Trophoblast cell (in vitro differentiated cells and primary cell): ENCODE data around the gene PDZD4.

Experiments used
- DNase-seq, 2 donors: peaks; one replicate each; pipeline ENCODE4 v3.0.0-alpha.2; 2016
- H2AFZ ChIP-seq: 2 replicates; pipeline ENCODE4 v1.6.1; 2013; ENCODE audit warnings: low read length, moderate library complexity, mild to moderate bottlenecking; ENCODE audit not compliant: insufficient read depth, poor library complexity
- H2AK5ac ChIP-seq: 2 replicates; pipeline ENCODE4 v1.6.1; 2013; ENCODE audit warnings: mild to moderate bottlenecking, low read length
- H2BK120ac ChIP-seq: 2 replicates; pipeline ENCODE4 v1.6.1; 2013; ENCODE audit warnings: low read length, mild to moderate bottlenecking, moderate library complexity; ENCODE audit not compliant: insufficient read depth, poor library complexity
- H2BK12ac ChIP-seq: 2 replicates; pipeline ENCODE4 v1.6.1; 2013; ENCODE audit warnings: mild to moderate bottlenecking, low read length, moderate library complexity
- H2BK5ac ChIP-seq: 2 replicates; pipeline ENCODE4 v1.6.1; 2013; ENCODE audit warnings: low read length, low read depth, moderate library complexity, mild to moderate bottlenecking; ENCODE audit not compliant: poor library complexity
- H3K14ac ChIP-seq: 2 replicates; pipeline ENCODE4 v1.6.1; 2013; ENCODE audit warnings: mild to moderate bottlenecking, low read length
- H3K18ac ChIP-seq: 2 replicates; pipeline ENCODE4 v1.6.1; 2013; ENCODE audit warnings: mild to moderate bottlenecking, low read length
- H3K23ac ChIP-seq: 2 replicates; pipeline ENCODE4 v1.6.1; 2013; ENCODE audit warnings: low read length
- H3K27ac ChIP-seq: 2 replicates; pipeline ENCODE4 v1.5.1; 2013; ENCODE audit warnings: low read depth, mild to moderate bottlenecking, inconsistent platforms, low read length, moderate library complexity
- H3K27me3 ChIP-seq: 2 replicates; pipeline ENCODE4 v1.6.1; 2013; ENCODE audit warnings: inconsistent platforms, mild to moderate bottlenecking, low read length, moderate library complexity; ENCODE audit not compliant: insufficient read depth
- H3K36me3 ChIP-seq, 2 experiments: 1 replicate in 1 of 2; 2 replicates in 1 of 2; pipeline ENCODE4 v1.6.1; 2013; ENCODE audit warnings: low read length in 2 of 2, mild to moderate bottlenecking in 2 of 2, moderate library complexity in 1 of 2; ENCODE audit not compliant: insufficient read depth in 2 of 2, control insufficient read depth in 1 of 2
- H3K4ac ChIP-seq: 2 replicates; pipeline ENCODE4 v1.6.1; 2013; ENCODE audit warnings: low read depth, mild to moderate bottlenecking, low read length, moderate library complexity
- H3K4me1 ChIP-seq, 2 experiments: 1 replicate in 1 of 2; 2 replicates in 1 of 2; pipeline ENCODE4 v1.6.1; 2013; ENCODE audit warnings: low read length in 2 of 2, mild to moderate bottlenecking in 2 of 2, moderate library complexity in 1 of 2; ENCODE audit not compliant: insufficient read depth in 2 of 2, control insufficient read depth in 1 of 2
- H3K4me2 ChIP-seq: 2 replicates; pipeline ENCODE4 v1.6.1; 2013; ENCODE audit warnings: inconsistent platforms, mild to moderate bottlenecking, low read length, moderate library complexity
- H3K4me3 ChIP-seq: 2 replicates; pipeline ENCODE4 v1.5.1; 2013; ENCODE audit warnings: mild to moderate bottlenecking, low read depth, low read length, inconsistent platforms
- H3K79me1 ChIP-seq: one replicate; pipeline ENCODE4 v1.6.1; 2013; ENCODE audit warnings: low read length
- H3K79me2 ChIP-seq: 2 replicates; pipeline ENCODE4 v1.6.1; 2013; ENCODE audit warnings: low read length, mild to moderate bottlenecking; ENCODE audit not compliant: control insufficient read depth, insufficient read depth, poor library complexity
- H3K9ac ChIP-seq: 2 replicates; pipeline ENCODE4 v1.6.1; 2013; ENCODE audit warnings: mild to moderate bottlenecking, low read length
- H3K9me3 ChIP-seq: 2 replicates; pipeline ENCODE4 v1.6.1; 2013; ENCODE audit warnings: low read depth, mild to moderate bottlenecking, control low read depth, inconsistent platforms, low read length; ENCODE audit not compliant: insufficient read depth
- H4K12ac ChIP-seq: 2 replicates; pipeline ENCODE4 v1.6.1; 2013; ENCODE audit warnings: low read depth, mild to moderate bottlenecking, low read length, moderate library complexity
- H4K8ac ChIP-seq: 2 replicates; pipeline ENCODE4 v1.6.1; 2013; ENCODE audit warnings: low read depth, mild to moderate bottlenecking, low read length, moderate library complexity
- H4K91ac ChIP-seq: one replicate; pipeline ENCODE4 v1.6.1; 2013; ENCODE audit warnings: low read depth, mild to moderate bottlenecking, low read length, moderate library complexity
- WGBS: extraction: QIAGEN DNeasy Blood & Tissue Kit; methylation state at CpG from one replicate; pipeline ENCODE4 v1.1.7; 2013; ENCODE audit warnings: missing lambda C conversion rate; ENCODE audit not compliant: insufficient read length, insufficient coverage; ENCODE audit errors: extremely low coverage; 5-methylcytosine and 5-hydroxymethylcytosine counted together

The PDZD4 gene

DNA sequence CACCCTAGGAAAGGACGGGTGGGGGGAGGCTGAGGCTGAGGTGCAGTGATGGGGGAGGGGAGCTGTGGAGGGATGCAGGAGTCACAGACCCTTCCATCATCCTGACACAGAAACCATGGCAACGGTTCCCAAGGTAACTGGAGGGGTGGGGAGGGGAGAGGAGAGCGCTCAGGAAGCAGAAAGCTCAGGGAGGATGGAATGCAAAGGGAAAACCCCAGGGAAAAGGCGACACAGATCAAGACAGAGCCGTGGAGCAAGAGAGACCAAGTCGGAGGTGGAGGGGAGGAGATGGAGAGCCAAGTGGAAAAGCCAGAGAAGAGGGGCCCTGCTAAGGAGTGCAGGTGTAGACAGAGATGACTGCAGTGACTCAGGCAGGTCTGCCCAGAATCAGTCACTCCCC is 41.1 kb upstream of the PDZD4 start:
- Histone ChIP-seq H3K14ac (no peak overlapping the region), H2BK120ac (no peak overlapping the region), H3K4me3 (no peak overlapping the region), H4K8ac (no peak overlapping the region), H2AFZ (no peak overlapping the region), H3K23ac (no peak overlapping the region), H2AK5ac (no peak overlapping the region), H3K4me2 (no peak overlapping the region), H4K12ac (no peak overlapping the region), H3K9ac (no peak overlapping the region), H4K91ac (no peak overlapping the region), H3K79me1 (no peaks in the 10 kb centered on the region), H3K4me1 (peaks cover 3 to 5% of the 10 kb centered on the region in 2 experiments), H3K27ac (no peak overlapping the region), H2BK5ac (no peak overlapping the region), H3K4ac (no peak overlapping the region), H3K27me3 (no peaks in the 10 kb centered on the region), H3K18ac (no peak overlapping the region), H3K79me2 (no peaks in the 10 kb centered on the region), H3K9me3 (no peaks in the 10 kb centered on the region), H2BK12ac (no peak overlapping the region), H3K36me3 (peaks cover 33 to 40% of the 10 kb centered on the region in 2 experiments)
- WGBS, result no CpG with 5 or more reads among the region's 6 CpGs
- no peak for DNase-seq

DNA sequence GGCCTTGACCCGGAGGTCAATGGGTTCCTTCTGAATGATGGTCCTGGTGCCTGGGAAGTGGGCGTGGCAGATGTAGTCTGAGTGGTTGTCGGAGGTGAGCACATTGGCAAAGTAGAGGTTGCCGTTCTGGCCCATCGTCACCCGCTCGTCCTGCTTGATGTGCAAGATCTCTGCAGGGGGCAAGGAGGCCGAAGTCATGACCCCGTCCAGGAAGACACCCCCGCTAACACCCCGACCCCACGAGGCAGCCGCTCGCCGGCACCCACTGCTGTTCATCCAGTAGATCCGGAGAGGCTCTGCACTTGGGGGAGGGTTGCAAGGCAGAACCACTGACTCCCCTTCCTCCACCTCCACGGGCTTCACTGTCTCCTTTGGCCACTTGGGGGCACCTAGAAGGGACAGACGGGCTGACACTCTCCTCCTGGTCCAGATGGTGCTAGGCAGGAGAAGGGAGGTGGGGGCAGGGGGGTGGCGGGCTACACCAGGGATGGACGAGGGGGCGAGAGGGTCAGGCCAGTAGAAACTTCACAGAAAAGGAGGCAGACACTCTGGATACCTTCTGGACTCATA is 40.5 kb upstream of the PDZD4 start:
- DNase-seq, result no peak

DNA sequence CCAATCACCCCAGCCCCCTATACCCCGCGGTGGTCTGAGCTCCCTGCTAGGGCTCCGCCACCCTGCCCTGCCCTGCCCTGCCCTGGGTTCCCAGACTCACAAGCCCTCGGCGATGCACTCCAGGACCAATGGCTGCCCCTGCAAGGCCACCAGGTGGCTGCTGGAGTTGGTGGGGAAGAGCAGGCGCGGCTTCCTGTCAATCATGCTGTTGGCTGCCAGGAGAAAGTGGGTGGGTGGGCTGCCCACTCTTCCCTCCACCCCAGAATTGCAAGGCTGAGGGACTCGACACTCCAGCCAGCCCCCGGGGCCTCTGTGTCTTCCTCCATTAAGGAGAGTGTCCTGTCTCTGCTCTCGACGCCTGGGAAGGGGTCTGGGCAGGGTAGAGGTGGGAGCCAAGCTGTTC is 39.9 kb upstream of the PDZD4 start:
- Histone ChIP-seq H3K18ac (no peak overlapping the region), H3K4ac (no peak overlapping the region), H3K79me1 (no peaks in the 10 kb centered on the region), H4K91ac (no peak overlapping the region), H4K8ac (no peak overlapping the region), H2BK5ac (no peak overlapping the region), H4K12ac (no peak overlapping the region), H3K4me1 (peaks cover 3 to 5% of the 10 kb centered on the region in 2 experiments), H2AFZ (no peak overlapping the region), H3K9me3 (no peaks in the 10 kb centered on the region), H3K4me3 (no peak overlapping the region), H3K27ac (no peak overlapping the region), H3K14ac (no peak overlapping the region), H3K9ac (no peak overlapping the region), H2AK5ac (no peak overlapping the region), H3K79me2 (no peaks in the 10 kb centered on the region), H2BK12ac (no peak overlapping the region), H3K23ac (no peak overlapping the region), H3K27me3 (no peaks in the 10 kb centered on the region), H3K36me3 (peaks cover 34 to 42% of the 10 kb centered on the region in 2 experiments), H3K4me2 (no peak overlapping the region), H2BK120ac (no peak overlapping the region)
- DNase-seq, result no peak
- no CpG with 5 or more reads among the region's 11 CpGs for WGBS

More for the DNA sequence above, 40.5 kb upstream of the PDZD4 start:
- Histone ChIP-seq H3K36me3 (peaks cover 33 to 41% of the 10 kb centered on the region in 2 experiments), H3K79me2 (no peaks in the 10 kb centered on the region), H2BK5ac (no peak overlapping the region), H2AK5ac (no peak overlapping the region), H3K4ac (no peak overlapping the region), H3K4me1 (peaks cover 3 to 5% of the 10 kb centered on the region in 2 experiments), H3K9me3 (no peaks in the 10 kb centered on the region), H3K23ac (no peak overlapping the region), H3K79me1 (no peaks in the 10 kb centered on the region), H2BK120ac (no peak overlapping the region), H3K27me3 (no peaks in the 10 kb centered on the region), H2AFZ (no peak overlapping the region), H3K4me3 (no peak overlapping the region), H3K27ac (no peak overlapping the region), H3K4me2 (no peak overlapping the region), H3K9ac (no peak overlapping the region), H3K14ac (no peak overlapping the region), H4K8ac (no peak overlapping the region), H3K18ac (no peak overlapping the region), H2BK12ac (no peak overlapping the region), H4K91ac (no peak overlapping the region), H4K12ac (no peak overlapping the region)
- WGBS, result no CpG with 5 or more reads among the region's 21 CpGs

DNA sequence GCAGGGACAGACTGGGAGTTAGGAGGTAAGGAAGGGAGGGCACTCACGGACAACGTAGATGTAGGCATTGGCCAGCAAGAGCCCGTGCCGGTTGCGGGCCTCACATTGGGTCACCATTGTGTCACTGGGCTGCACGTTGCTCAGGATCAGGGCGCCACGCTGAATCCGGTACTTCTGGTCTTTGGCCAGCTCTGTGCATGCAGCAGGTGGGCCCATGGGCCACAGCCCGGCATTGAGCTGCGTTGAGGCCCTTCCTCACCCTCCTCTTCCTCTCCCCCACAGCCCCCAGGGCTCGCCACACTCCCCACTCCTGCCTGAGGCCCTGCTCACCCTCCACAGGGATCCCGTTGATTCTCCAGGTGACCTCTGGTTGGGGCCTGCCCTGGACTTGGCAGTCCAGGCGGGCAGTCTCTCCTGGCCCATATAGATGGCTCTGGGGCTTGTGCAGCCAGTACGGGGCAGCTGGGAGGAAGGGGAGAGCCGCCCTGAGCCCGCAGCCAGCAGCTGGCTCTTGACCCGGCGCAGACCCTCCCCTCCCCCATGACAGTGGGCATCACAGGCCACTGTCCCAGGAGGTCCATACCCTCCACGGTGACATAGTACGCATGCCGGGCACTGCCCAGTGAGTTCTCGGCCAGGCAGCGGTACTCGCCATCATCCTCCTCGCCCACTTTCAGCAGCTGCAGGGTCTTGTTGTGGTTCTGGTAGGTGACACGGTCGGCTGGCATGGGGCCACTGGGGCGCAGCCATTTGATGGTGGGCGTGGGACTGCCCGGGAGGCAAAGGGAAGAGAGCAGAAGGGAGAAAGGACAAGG is 39.3 kb upstream of the PDZD4 start:
- DNase-seq, result no peak
- Histone ChIP-seq H4K12ac (no peak overlapping the region), H3K79me2 (no peaks in the 10 kb centered on the region), H4K91ac (no peak overlapping the region), H3K9me3 (peaks cover 2% of the 10 kb centered on the region), H3K27ac (no peak overlapping the region), H2BK5ac (no peak overlapping the region), H3K36me3 (peaks cover 39 to 47% of the 10 kb centered on the region in 2 experiments), H3K9ac (no peak overlapping the region), H3K4me2 (no peak overlapping the region), H3K79me1 (no peaks in the 10 kb centered on the region), H3K18ac (no peak overlapping the region), H3K4me1 (peaks cover 3 to 5% of the 10 kb centered on the region in 2 experiments), H2BK120ac (no peak overlapping the region), H4K8ac (no peak overlapping the region), H2AFZ (no peak overlapping the region), H3K27me3 (no peaks in the 10 kb centered on the region), H3K23ac (no peak overlapping the region), H2BK12ac (no peak overlapping the region), H2AK5ac (no peak overlapping the region), H3K4ac (no peak overlapping the region), H3K14ac (no peak overlapping the region), H3K4me3 (no peak overlapping the region)
- no CpG with 5 or more reads among the region's 31 CpGs for WGBS
